GM23338 (cell line): ENCODE measurements around the gene CYP2J2.

Experiments
- CREB1 ChIP-seq: fragments of 250-450 bp; sonication (Bioruptor Pico); IDR thresholded peaks from 2 replicates; pipeline ENCODE4 v1.5.0; 2020; ENCODE audit warnings: low read depth, mild to moderate bottlenecking, moderate library complexity
- CTCF ChIP-seq, 2 experiments: fragments of 200-600 bp in 1 of 2; sonication (generic) in 1 of 2; conservative IDR thresholded peaks; 2 replicates each; pipeline versions ENCODE4 v1.5.1 to v1.6.1; 2016 to 2017; ENCODE audit warnings: antibody characterized with exemption in 2 of 2, low read depth in 2 of 2, mild to moderate bottlenecking in 2 of 2, moderate library complexity in 1 of 2
- ETS1 ChIP-seq: IDR thresholded peaks from 2 replicates; pipeline ENCODE4 v1.6.1; 2016; ENCODE audit warnings: antibody characterized with exemption
- EZH2 ChIP-seq: fragments of 200-600 bp; sonication (generic); IDR thresholded peaks from one replicate; pipeline ENCODE4 v1.8.0; 2017; ENCODE audit warnings: antibody characterized with exemption, mild to moderate bottlenecking, low read depth; ENCODE audit not compliant: unreplicated experiment
- EZH2phosphoT487 ChIP-seq: fragments of 200-600 bp; sonication (generic); IDR thresholded peaks from one replicate; pipeline ENCODE4 v1.8.1; 2018; ENCODE audit warnings: antibody characterized with exemption; ENCODE audit not compliant: unreplicated experiment
- POLR2AphosphoS5 ChIP-seq: IDR thresholded peaks from 2 replicates; pipeline ENCODE4 v1.6.1; 2016; ENCODE audit warnings: antibody characterized with exemption, low read depth
- REST ChIP-seq: IDR thresholded peaks from one replicate; pipeline ENCODE4 v1.6.1; 2018; ENCODE audit warnings: antibody characterized with exemption; ENCODE audit not compliant: unreplicated experiment
- STAT1 ChIP-seq: IDR thresholded peaks from one replicate; pipeline ENCODE4 v1.6.1; 2016; ENCODE audit warnings: antibody characterized with exemption; ENCODE audit not compliant: unreplicated experiment
- ZNF114 ChIP-seq: fragments of 250-450 bp; sonication (Bioruptor Pico); IDR thresholded peaks from 2 replicates; pipeline ENCODE4 v1.5.0; 2020; ENCODE audit warnings: mild to moderate bottlenecking, moderate library complexity

DNA sequence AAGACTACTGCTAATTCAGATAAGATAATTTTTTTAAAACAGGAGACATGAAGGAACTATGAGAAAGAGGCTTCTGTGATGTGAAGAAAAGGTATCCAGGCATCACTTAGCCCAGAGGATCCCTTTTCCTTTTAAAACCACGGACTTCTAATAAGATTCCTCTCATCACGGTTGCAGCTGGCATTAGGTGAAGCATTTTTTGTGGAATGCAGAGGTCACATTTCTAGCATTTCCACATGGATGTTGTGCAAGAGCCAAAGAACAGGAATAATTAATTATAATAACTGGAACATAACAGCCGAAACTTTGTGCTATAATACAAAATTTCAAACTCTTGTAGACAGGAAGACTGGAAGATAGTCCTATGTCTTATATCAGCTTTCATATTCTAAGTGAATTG is 27.6 kb downstream of the CYP2J2 start:
- TF ChIP-seq CTCF (conservative IDR thresholded peaks at IDR 0.05; ENCODE audit: low read depth in 2 of 2) (no peak), ZNF114 (CRISPR knock-in tag) (no peak), CREB1 (no peak), REST (no peak), POLR2AphosphoS5 (no peak), STAT1 (no peak), EZH2phosphoT487 (no peak), EZH2 (no peak), ETS1 (no peak)
